ENCODE results near the gene ADGRG7. TPM values are rescaled to one million over a fixed set of nuclear protein-coding genes. Genes with fewer than 3 reads are reported as not detected.

ADGRG7 gene
- total RNA-seq, 1 experiment from 2014 or later, result not detected

DNA sequence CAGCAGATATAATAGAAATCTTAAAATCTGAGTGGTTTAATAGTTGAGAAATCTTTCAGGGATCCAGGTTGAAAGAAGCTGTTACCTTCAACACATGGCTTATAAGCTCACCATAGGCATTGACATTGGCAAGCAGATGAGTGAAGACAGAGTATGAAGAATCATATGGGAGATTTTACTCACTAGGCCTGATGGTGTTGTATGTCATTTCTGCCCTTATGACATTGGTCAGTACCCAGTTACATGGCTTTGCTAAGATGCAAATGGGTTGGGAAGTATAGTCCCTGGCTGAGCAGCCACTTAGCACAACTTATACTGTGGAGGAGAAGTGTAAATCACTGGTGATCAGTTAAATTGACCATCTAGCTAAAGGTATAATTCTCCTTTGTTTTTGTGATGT lies 105.8 kb downstream of the ADGRG7 start:
- H3K27ac ChIP-seq, result no peak overlapping the region
- peaks cover 11% of the 10 kb centered on the region for H3K4me1 ChIP-seq
- H3K9me3 ChIP-seq (replicated peaks), result no peaks in the 10 kb centered on the region
- DNase-seq, result no peak
- no peak overlapping the region for H3K4me3 ChIP-seq
- no peaks in the 10 kb centered on the region for H3K27me3 ChIP-seq
- peaks cover 73% of the 10 kb centered on the region for H3K36me3 ChIP-seq

GRCh38 chr3:100717063-100717462 lies 107.7 kb downstream of the ADGRG7 start:
- Histone ChIP-seq H3K36me3 (peaks cover 85% of the 10 kb centered on the region), H3K4me1 (peaks cover 11% of the 10 kb centered on the region), H3K27ac (no peak overlapping the region), H3K27me3 (no peaks in the 10 kb centered on the region), H3K9me3 (replicated peaks) (no peaks in the 10 kb centered on the region; the same call in 1 of the 2 replicates), H3K4me3 (no peak overlapping the region)
- no peak for DNase-seq

- Histone ChIP-seq H3K4me1 (peaks cover 11% of the 10 kb centered on the region), H3K4me3 (no peak overlapping the region), H3K9me3 (replicated peaks) (no peaks in the 10 kb centered on the region; the same call in 1 of the 2 replicates), H3K27me3 (no peaks in the 10 kb centered on the region), H3K27ac (no peak overlapping the region), H3K36me3 (peaks cover 93% of the 10 kb centered on the region)
- DNase-seq, result no peak
These were observed 108.5 kb downstream of the ADGRG7 start for GRCh38 chr3:100717637-100718487.

DNA sequence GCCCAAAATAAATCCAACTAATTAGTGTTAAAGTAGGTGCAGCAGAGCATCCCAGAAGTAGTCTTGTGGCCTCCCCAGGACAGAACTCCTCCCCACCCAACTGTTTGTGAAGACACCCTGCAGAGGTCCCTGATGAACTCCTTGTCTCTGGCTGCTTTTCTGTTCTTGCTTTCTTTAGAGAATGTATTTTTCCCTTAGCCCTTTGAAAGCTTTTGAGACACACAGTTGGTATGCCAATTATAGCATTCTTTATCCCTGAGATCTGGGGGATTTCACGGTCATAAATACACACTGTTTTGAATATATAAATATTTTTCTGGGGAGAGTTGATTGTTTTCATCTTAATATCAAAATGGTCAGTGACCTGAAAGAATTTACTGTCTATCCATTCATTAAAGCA lies 109.7 kb downstream of the ADGRG7 start:
- Histone ChIP-seq H3K4me1 (peaks cover 11% of the 10 kb centered on the region), H3K4me3 (no peak overlapping the region), H3K27ac (peak overlapping the region; percentile 54), H3K27me3 (no peaks in the 10 kb centered on the region), H3K36me3 (peaks cover 96% of the 10 kb centered on the region), H3K9me3 (replicated peaks) (no peaks in the 10 kb centered on the region; the same call in 1 of the 2 replicates)
- peak in 1 of 2 experiments; percentile 57 for DNase-seq

DNA sequence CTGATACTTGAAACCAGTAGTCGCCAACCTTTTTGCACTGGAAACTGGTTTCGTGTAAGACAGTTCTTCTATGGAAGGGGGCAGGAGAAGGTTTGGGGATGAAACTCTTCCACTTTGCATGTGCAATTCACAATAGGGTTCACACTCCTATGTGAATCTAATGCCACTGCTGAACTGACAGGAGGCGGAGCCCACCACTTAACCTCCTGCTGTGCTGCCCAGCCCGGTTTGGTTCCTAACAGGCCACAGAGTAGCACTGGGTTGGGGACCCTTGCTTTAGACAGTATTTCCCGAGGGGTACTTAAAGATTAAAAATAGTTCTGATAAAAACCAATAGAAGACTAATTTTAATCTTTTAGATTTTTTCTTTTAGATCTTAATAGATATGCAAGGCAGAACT lies 111.0 kb downstream of the ADGRG7 start:
- no peak for DNase-seq
- H3K36me3 ChIP-seq, result peaks cover 95% of the 10 kb centered on the region
- no peak overlapping the region for H3K27ac ChIP-seq
- H3K27me3 ChIP-seq, result no peaks in the 10 kb centered on the region
- H3K4me1 ChIP-seq, result peaks cover 11% of the 10 kb centered on the region
- H3K9me3 ChIP-seq (replicated peaks), result no peaks in the 10 kb centered on the region; the same call in 1 of the 2 replicates
- H3K4me3 ChIP-seq, result no peak overlapping the region

GRCh38 chr3:100725935-100726513 lies 116.6 kb downstream of the ADGRG7 start:
- Histone ChIP-seq H3K27ac (no peak overlapping the region), H3K4me1 (no peaks in the 10 kb centered on the region), H3K27me3 (no peaks in the 10 kb centered on the region), H3K36me3 (peaks cover 96% of the 10 kb centered on the region), H3K4me3 (no peak overlapping the region), H3K9me3 (replicated peaks) (no peaks in the 10 kb centered on the region; the same call in 1 of the 2 replicates)
- DNase-seq, result no peak

- no peaks in the 10 kb centered on the region for H3K9me3 ChIP-seq (replicated peaks)
- peaks cover 96% of the 10 kb centered on the region for H3K36me3 ChIP-seq
- no peaks in the 10 kb centered on the region for H3K27me3 ChIP-seq
- H3K4me1 ChIP-seq, result no peaks in the 10 kb centered on the region
- H3K4me3 ChIP-seq, result no peak overlapping the region
- no peak for DNase-seq
- no peak overlapping the region for H3K27ac ChIP-seq
These were observed 117.3 kb downstream of the ADGRG7 start for GRCh38 chr3:100726706-100727105.

DNA sequence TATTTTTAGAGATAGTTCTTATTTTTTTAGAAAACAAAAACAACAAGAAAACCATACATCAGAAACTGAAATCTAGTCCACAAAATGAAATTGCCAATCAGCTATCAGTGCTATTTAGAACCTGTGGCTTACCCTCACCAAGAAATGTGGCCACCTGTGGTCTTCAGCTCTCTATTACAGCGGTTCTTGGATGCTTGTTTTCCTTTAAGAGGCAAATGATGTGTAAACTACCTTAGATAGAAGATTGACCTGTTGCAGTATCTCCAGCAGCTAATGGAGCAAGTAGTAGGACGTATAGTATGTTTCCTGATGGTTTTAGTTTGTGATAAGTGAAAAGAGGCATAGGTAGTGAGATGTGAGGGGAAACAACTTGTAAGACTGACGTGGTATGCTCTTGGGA lies 121.1 kb downstream of the ADGRG7 start:
- Histone ChIP-seq H3K9me3 (replicated peaks) (no peaks in the 10 kb centered on the region), H3K27me3 (no peaks in the 10 kb centered on the region), H3K4me1 (no peaks in the 10 kb centered on the region), H3K27ac (no peak overlapping the region), H3K4me3 (no peak overlapping the region), H3K36me3 (peaks cover 92% of the 10 kb centered on the region)
- DNase-seq, result no peak

GRCh38 chr3:100732435-100732834 lies 123.0 kb downstream of the ADGRG7 start:
- Histone ChIP-seq H3K36me3 (peaks cover 91% of the 10 kb centered on the region), H3K27ac (no peak overlapping the region), H3K4me1 (no peaks in the 10 kb centered on the region), H3K4me3 (no peak overlapping the region), H3K27me3 (no peaks in the 10 kb centered on the region), H3K9me3 (replicated peaks) (no peaks in the 10 kb centered on the region)
- DNase-seq, result no peak

DNA sequence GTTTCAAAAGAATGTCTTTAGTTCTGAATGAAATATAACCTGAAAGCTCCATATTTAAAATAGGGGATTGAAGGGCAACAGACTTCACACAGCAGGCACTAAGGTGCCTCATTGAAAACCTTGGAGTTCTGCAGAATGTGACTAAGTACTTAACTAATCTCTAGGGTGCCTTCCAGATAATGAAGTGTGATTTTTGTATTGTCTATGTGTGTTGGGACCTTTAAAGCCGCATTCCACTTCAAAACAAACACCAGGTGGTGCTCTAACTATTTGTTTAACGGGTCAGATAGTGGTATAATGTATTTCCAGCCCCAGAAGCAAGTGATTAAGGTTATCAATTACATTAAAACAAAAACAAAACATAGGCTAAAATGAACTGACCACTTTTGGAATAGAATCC lies 127.9 kb downstream of the ADGRG7 start:
- Histone ChIP-seq H3K36me3 (peaks cover 91% of the 10 kb centered on the region), H3K4me3 (no peak overlapping the region), H3K9me3 (replicated peaks) (no peaks in the 10 kb centered on the region), H3K4me1 (no peaks in the 10 kb centered on the region), H3K27me3 (no peaks in the 10 kb centered on the region), H3K27ac (no peak overlapping the region)
- DNase-seq, result peak in 1 of 2 experiments; percentile 53

- Histone ChIP-seq H3K36me3 (peaks cover 91% of the 10 kb centered on the region), H3K4me3 (no peak overlapping the region), H3K9me3 (replicated peaks) (no peaks in the 10 kb centered on the region), H3K27me3 (no peaks in the 10 kb centered on the region), H3K27ac (no peak overlapping the region), H3K4me1 (no peaks in the 10 kb centered on the region)
- no peak for DNase-seq
These were observed 130.8 kb downstream of the ADGRG7 start for GRCh38 chr3:100740207-100740606.

DNA sequence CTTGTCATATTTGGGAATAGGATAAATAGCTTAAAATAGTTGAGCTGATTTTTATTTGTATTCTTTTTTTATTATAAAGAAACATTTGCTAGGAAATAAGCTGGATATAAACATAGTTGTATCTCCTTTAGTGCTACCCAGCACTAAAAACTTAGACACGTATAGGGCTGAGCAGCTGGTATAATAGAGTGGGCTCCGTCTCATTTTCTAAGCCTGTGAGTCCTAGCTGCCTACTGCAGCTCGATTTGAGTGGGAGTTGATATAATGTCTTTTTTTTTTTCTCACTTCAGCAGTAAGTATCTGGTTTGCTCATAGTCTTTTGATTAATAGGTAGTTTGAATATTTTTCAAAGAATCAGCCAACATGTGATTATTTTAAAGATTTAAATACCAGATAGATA lies 134.1 kb downstream of the ADGRG7 start:
- DNase-seq, result no peak
- Histone ChIP-seq H3K4me3 (no peak overlapping the region), H3K36me3 (peaks cover 93% of the 10 kb centered on the region), H3K27ac (no peak overlapping the region), H3K9me3 (replicated peaks) (no peaks in the 10 kb centered on the region), H3K27me3 (no peaks in the 10 kb centered on the region), H3K4me1 (no peaks in the 10 kb centered on the region; the same call in 1 of the 2 replicates)

GRCh38 chr3:100744671-100745070 lies 135.3 kb downstream of the ADGRG7 start:
- Histone ChIP-seq H3K4me3 (no peak overlapping the region), H3K27me3 (no peaks in the 10 kb centered on the region), H3K4me1 (no peaks in the 10 kb centered on the region; the same call in 1 of the 2 replicates), H3K36me3 (peaks cover 93% of the 10 kb centered on the region), H3K27ac (no peak overlapping the region), H3K9me3 (replicated peaks) (no peaks in the 10 kb centered on the region)
- no peak for DNase-seq

All from SJCRH30 (cell line).